NB4 (cell line): ENCODE measurements around the gene FAM107B.

Source experiments
- DNase-seq: peaks from one replicate; pipeline ENCODE4 v3.0.0; 2010; ENCODE audit warnings: low read depth
- H3K4me3 ChIP-seq: one replicate; pipeline ENCODE4 v1.5.1; 2011; ENCODE audit warnings: mild to moderate bottlenecking, low read depth, low read length, moderate library complexity
- MAX ChIP-seq: IDR thresholded peaks from 2 replicates; pipeline ENCODE4 v1.6.1; 2011; ENCODE audit warnings: low read depth, low read length
- MYC ChIP-seq: IDR thresholded peaks from 2 replicates; pipeline ENCODE4 v1.6.1; 2011; ENCODE audit warnings: low read depth, low read length
- POLR2A ChIP-seq: IDR thresholded peaks from 2 replicates; pipeline ENCODE4 v1.6.1; 2011; ENCODE audit warnings: mild to moderate bottlenecking; ENCODE audit not compliant: insufficient read length; ENCODE audit errors: extremely low read depth
- TF ChIP-seq, protein P1 (sequence below): IDR thresholded peaks from one replicate; pipeline ENCODE4 v1.5.1; 2012; ENCODE audit warnings: low read depth, low read length

The FAM107B gene

DNA sequence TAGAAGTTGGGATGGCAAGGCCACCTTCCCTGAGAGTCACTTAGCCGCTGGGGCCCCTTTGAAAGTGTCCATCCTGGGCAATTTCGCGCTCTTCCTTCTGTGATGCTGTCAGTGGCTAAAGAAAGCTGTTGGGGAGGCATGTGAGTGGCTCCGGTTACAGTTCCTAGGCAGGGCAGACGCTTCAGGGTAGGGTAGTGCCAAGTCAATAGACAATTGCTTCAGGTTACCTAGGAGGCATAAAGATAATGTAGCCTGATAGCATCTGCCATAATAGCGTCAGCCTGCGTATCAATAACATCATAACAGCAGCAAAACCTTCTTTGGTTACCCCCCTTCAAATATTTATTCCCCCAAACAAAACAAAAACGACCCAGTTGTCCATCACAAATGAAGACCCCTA lies at the start of gene FAM107B:
FAM107B (minus strand) TSS at position 101 of the 400 bp plus-strand sequence. CDS start 234 bp downstream, outside the sequence.
- TF ChIP-seq, protein P1, sequence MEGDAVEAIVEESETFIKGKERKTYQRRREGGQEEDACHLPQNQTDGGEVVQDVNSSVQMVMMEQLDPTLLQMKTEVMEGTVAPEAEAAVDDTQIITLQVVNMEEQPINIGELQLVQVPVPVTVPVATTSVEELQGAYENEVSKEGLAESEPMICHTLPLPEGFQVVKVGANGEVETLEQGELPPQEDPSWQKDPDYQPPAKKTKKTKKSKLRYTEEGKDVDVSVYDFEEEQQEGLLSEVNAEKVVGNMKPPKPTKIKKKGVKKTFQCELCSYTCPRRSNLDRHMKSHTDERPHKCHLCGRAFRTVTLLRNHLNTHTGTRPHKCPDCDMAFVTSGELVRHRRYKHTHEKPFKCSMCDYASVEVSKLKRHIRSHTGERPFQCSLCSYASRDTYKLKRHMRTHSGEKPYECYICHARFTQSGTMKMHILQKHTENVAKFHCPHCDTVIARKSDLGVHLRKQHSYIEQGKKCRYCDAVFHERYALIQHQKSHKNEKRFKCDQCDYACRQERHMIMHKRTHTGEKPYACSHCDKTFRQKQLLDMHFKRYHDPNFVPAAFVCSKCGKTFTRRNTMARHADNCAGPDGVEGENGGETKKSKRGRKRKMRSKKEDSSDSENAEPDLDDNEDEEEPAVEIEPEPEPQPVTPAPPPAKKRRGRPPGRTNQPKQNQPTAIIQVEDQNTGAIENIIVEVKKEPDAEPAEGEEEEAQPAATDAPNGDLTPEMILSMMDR: no peak
- no peak for TF ChIP-seq MYC
- TF ChIP-seq POLR2A: no peak
- TF ChIP-seq MAX: no peak
- no peak for DNase-seq
- no peak within 1 kb of the TSS for H3K4me3 ChIP-seq

DNA sequence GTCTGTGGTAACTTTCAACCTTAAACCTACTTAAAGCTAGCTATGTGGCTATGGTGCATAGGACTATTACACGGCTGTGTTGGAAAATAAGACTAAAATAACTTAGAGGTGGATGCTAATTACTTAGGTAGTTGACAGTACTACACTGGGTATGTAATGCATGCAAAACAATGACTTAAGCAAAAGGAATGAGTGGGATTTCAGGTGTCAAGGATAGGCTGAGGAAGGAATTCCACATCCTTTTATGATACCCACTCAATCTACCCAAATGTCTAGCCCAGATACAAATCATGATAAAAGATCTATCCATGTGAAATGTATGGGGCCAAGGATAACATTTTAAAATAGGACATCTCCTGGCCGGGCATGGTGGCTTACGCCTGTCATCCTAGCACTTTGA lies 49.3 kb upstream of the FAM107B start:
- DNase-seq: no peak
- TF ChIP-seq POLR2A (no peak), MYC (no peak), MAX (no peak)
- TF ChIP-seq, protein P1: no peak
- no peak overlapping the region for H3K4me3 ChIP-seq

DNA sequence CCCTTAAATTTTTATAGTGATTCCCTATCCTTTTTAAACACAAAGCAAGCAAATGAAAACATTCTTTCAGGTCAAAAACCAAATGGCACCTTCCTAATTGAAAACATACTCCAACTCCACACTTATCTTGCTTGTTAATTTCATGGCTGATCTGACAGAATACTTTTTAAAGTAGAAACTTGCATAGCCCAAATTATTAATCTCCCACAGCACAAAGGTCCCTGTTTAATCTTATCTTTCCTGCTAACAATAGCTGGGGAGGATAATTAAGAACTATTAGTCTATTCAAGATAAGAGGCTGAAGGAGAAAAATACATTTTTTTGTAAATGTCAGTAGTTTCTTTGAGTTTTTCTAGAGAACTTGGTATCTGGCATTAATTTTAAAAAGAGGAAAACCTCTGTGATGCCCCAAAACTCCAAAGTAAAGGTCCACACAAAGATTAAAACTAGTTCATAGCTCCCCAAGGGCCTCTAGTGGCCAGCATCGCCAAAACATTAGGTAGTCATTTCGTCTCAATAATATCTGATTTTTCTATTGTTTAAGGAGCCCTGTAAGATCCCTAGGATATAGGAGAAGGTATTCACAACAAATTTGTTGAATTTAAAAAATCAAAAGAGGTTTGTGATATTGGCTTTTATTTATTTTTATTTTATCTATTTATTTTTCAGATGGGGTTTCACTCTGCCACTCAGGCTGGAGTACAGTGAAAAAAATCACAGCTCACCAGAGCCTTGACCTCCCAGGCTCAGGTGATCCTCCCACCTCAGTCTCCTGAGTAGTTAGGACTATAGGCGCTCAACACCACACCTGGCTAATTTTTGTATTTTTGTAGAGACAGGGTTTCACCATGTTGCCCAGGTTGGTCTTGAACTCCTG lies 48.4 kb upstream of the FAM107B start:
- no peak overlapping the region for H3K4me3 ChIP-seq
- TF ChIP-seq MYC (no peak), MAX (no peak), POLR2A (no peak)
- TF ChIP-seq, protein P1: peak; percentile 48
- peak; percentile 53 for DNase-seq

GRCh38 chr10:14821635-14822375 lies 47.1 kb upstream of the FAM107B start:
- TF ChIP-seq MAX: no peak
- no peak for TF ChIP-seq POLR2A
- TF ChIP-seq MYC: no peak
- TF ChIP-seq, protein P1: no peak
- DNase-seq: no peak
- H3K4me3 ChIP-seq: no peak overlapping the region

- peak; percentile 36 for DNase-seq
- no peak for TF ChIP-seq MYC
- no peak for TF ChIP-seq POLR2A
- H3K4me3 ChIP-seq: no peak overlapping the region
These were observed 46.1 kb upstream of the FAM107B start for GRCh38 chr10:14820775-14821154.
